MG63 (cell line): Measurements from ENCODE around the gene TXNDC11. TPM values are rescaled to one million over a fixed set of nuclear protein-coding genes. Genes with fewer than 3 reads are reported as not detected.

Experiments
- DNase-seq: peaks from one replicate; pipeline ENCODE4 v3.0.0-alpha.2; 2020
- H3K27me3 ChIP-seq: fragments of 250-450 bp; sonication (Bioruptor Pico); 2 replicates; pipeline ENCODE4 v1.5.1; 2020; ENCODE audit warnings: mild to moderate bottlenecking, moderate library complexity
- H3K36me3 ChIP-seq: fragments of 250-450 bp; sonication (Bioruptor Pico); 2 replicates; pipeline ENCODE4 v1.5.1; 2020; ENCODE audit warnings: mild to moderate bottlenecking, moderate library complexity
- H3K4me3 ChIP-seq: fragments of 250-450 bp; sonication (Bioruptor Pico); 2 replicates; pipeline ENCODE4 v1.5.1; 2020; ENCODE audit warnings: mild to moderate bottlenecking, moderate library complexity
- H3K9me3 ChIP-seq: fragments of 250-450 bp; sonication (Bioruptor Pico); 2 replicates; pipeline ENCODE4 v1.5.1; 2020; ENCODE audit warnings: mild to moderate bottlenecking, moderate library complexity
- total RNA-seq: library from RNA; depleted of rRNA; stranded (reverse); fragments of >200 nt; shearing (Covaris generic); gene quantifications from 2 replicates; pipeline ENCODE4 v1.2.3, GENCODE V29; 2014; ENCODE audit warnings: low replicate concordance; rRNA removed

TXNDC11 gene
- total RNA-seq, 1 experiment from 2014 or later: 47.2 TPM

DNA sequence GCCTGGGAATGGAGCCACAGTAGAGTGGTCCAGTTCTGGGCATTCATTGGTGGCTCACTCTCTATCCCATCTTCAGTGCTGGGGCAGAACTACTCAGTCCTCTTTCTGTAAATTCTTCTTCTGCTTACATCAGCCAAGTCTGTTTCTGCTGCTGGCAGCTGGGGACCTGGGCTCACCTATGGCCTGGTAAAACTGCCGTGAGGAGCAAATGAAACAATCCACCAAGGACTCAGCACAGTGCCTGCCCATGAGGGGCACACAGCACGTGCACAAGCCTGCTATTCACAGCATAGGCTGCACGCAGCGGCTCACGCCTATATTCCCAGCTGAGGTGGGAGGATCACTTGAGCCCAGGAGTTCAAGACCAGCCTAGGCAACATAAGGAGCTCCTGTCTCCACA, 105.3 kb downstream of the TXNDC11 start:
- Histone ChIP-seq H3K4me3 (no peak overlapping the region), H3K36me3 (no peaks in the 10 kb centered on the region), H3K9me3 (no peaks in the 10 kb centered on the region), H3K27me3 (no peaks in the 10 kb centered on the region)
- DNase-seq: no peak

DNA sequence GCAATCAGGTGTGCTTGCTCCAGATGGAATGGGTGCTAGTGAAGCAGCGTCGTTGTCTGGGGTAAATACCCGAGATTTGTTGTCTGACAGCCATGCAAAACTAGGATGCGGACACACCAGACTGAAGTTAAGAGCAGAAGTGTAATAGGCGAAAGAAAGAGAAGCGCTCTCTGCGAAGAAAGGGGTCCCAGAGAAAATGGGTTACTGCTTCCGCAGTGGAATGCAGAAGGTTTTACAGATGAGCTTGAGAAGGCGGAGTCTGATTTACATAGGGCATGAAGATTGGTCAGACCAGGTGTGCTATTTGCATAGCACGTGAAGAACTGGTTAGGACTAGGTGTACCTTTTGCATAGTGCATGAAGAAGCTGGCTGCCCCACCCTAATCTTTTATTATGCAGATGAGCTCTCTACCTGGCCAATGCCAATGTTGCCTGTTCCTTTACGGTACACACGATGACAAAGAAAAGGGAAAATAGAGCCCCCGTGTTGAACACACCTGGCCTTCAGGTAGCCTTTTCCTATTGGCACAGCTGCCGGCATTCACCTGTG, 106.4 kb downstream of the TXNDC11 start:
- Histone ChIP-seq H3K9me3 (no peaks in the 10 kb centered on the region), H3K27me3 (no peaks in the 10 kb centered on the region), H3K36me3 (no peaks in the 10 kb centered on the region), H3K4me3 (no peak overlapping the region)
- DNase-seq: no peak

DNA sequence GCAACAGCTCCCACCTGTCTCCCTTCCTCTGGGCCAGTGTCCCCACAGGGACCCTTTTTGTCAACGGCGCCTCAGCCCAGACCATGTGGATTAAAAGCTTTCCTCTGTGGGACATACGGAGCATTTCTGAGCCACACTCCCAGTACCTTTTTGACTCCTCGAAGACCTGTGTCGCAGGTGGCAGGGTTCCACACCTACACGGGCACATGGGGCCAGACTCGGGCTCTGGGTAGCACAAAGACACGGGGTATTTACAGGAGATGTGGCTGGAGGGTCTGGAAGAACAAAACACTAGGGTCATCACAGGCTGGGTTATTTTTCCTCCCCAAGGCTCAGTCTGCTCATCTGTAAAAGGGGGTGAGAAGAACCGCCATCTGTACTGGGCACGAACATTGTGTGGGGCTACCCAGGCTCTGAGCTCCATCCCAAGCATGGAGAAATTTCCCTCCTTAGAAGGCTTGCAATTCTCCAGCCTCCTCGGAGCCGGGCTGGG, 106.9 kb downstream of the TXNDC11 start:
- H3K9me3 ChIP-seq: no peaks in the 10 kb centered on the region
- no peaks in the 10 kb centered on the region for H3K36me3 ChIP-seq
- no peaks in the 10 kb centered on the region for H3K27me3 ChIP-seq
- no peak overlapping the region for H3K4me3 ChIP-seq
- no peak for DNase-seq

- DNase-seq: no peak
- no peaks in the 10 kb centered on the region for H3K9me3 ChIP-seq
- H3K4me3 ChIP-seq: no peak overlapping the region
- H3K36me3 ChIP-seq: no peaks in the 10 kb centered on the region
- no peaks in the 10 kb centered on the region for H3K27me3 ChIP-seq
Observed at GRCh38 chr16:11635113-11635652, 107.5 kb downstream of the TXNDC11 start.

- Histone ChIP-seq H3K9me3 (no peaks in the 10 kb centered on the region), H3K36me3 (no peaks in the 10 kb centered on the region), H3K27me3 (no peaks in the 10 kb centered on the region), H3K4me3 (no peak overlapping the region)
- no peak for DNase-seq
Observed at GRCh38 chr16:11634312-11634711, 108.3 kb downstream of the TXNDC11 start.

DNA sequence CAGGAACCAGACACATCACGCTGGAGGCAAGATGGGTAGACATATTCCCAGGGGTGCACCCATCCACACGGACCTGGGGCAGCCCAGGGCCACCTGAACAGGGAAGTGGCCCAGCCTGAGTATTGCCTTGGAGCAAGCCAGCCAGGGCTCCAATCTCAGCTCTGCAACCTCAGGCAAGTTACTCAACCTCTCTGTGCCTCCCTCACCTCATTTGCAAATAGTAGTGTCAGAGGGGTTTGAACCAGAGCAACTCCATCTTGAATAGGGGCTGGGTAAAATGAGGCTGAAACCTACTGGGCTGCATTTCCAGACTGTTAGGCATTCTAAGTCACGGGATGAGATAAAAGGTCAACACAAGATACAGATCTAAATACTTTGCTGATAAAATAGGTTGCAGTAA, 109.5 kb downstream of the TXNDC11 start:
- Histone ChIP-seq H3K4me3 (no peak overlapping the region), H3K36me3 (no peaks in the 10 kb centered on the region), H3K9me3 (no peaks in the 10 kb centered on the region), H3K27me3 (no peaks in the 10 kb centered on the region)
- DNase-seq: no peak

- Histone ChIP-seq H3K4me3 (no peak overlapping the region), H3K9me3 (no peaks in the 10 kb centered on the region), H3K36me3 (no peaks in the 10 kb centered on the region), H3K27me3 (no peaks in the 10 kb centered on the region)
- DNase-seq: no peak
Observed at GRCh38 chr16:11632455-11632939, 110.2 kb downstream of the TXNDC11 start.

GRCh38 chr16:11631214-11631613, 111.4 kb downstream of the TXNDC11 start:
- no peak overlapping the region for H3K4me3 ChIP-seq
- no peaks in the 10 kb centered on the region for H3K36me3 ChIP-seq
- no peak for DNase-seq
- H3K9me3 ChIP-seq: no peaks in the 10 kb centered on the region
- no peaks in the 10 kb centered on the region for H3K27me3 ChIP-seq

- no peaks in the 10 kb centered on the region for H3K9me3 ChIP-seq
- DNase-seq: no peak
- no peaks in the 10 kb centered on the region for H3K36me3 ChIP-seq
- no peak overlapping the region for H3K4me3 ChIP-seq
- no peaks in the 10 kb centered on the region for H3K27me3 ChIP-seq
Observed at GRCh38 chr16:11630768-11631056, 111.9 kb downstream of the TXNDC11 start.

- Histone ChIP-seq H3K36me3 (no peaks in the 10 kb centered on the region), H3K27me3 (no peaks in the 10 kb centered on the region), H3K9me3 (no peaks in the 10 kb centered on the region), H3K4me3 (no peak overlapping the region)
- DNase-seq: no peak
Observed at GRCh38 chr16:11630046-11630767, 112.5 kb downstream of the TXNDC11 start.

Other genes with a start within 250 kb of the TXNDC11 start
- gene LITAF, start 155.9 kb downstream of the TXNDC11 start, total RNA-seq: 52.9 and 60.8 TPM in 2 replicates
- gene SNN, start 74.4 kb downstream of the TXNDC11 start, total RNA-seq: 11.8 and 18.8 TPM in 2 replicates
- gene ZC3H7A, start 54.4 kb upstream of the TXNDC11 start, total RNA-seq: 35.6 and 60.5 TPM in 2 replicates
- 346 and 797 TPM in 2 replicates for gene RSL1D1, start 108.7 kb upstream of the TXNDC11 start, total RNA-seq
- 32.3 and 64.9 TPM in 2 replicates for gene GSPT1, start 173.1 kb upstream of the TXNDC11 start, total RNA-seq
- not detected in 2 replicates for gene NPIPB2, start 199.2 kb upstream of the TXNDC11 start, total RNA-seq
- not detected in 2 replicates for gene TNFRSF17, start 222.4 kb upstream of the TXNDC11 start, total RNA-seq
- 7.1 and 35.6 TPM in 2 replicates for gene SNX29, start 233.9 kb upstream of the TXNDC11 start, total RNA-seq